GM13976 (cell line): ENCODE measurements around the gene RHOF.
A peak's percentile ranks its signal among the peaks of the same experiment; 100 is the strongest.
"Not testable (repeated sequence)": the region's sequence is repeated elsewhere in the genome, so short reads cannot be mapped to it uniquely, and the experiment has no call there.

Source experiments
- DNase-seq: peaks from one replicate; pipeline ENCODE4 v3.0.0; 2012; ENCODE audit warnings: low spot score
- in situ Hi-C: fragments of 300-500 bp; cut with MboI; formaldehyde crosslinking; loops from one replicate; pipeline ENCODE4 v1.12.0; 2022; ENCODE audit warnings: low sequenced_read_pairs, mixed read lengths, inconsistent platforms; ENCODE audit not compliant: unreplicated experiment
- TF ChIP-seq, protein P1 (sequence below): IDR thresholded peaks from 2 replicates; pipeline ENCODE4 v1.5.1; 2012; ENCODE audit warnings: borderline replicate concordance, mild to moderate bottlenecking; ENCODE audit not compliant: insufficient read depth; ENCODE audit errors: extremely low read depth, missing control alignments, control extremely low read depth

Gene RHOF

DNA sequence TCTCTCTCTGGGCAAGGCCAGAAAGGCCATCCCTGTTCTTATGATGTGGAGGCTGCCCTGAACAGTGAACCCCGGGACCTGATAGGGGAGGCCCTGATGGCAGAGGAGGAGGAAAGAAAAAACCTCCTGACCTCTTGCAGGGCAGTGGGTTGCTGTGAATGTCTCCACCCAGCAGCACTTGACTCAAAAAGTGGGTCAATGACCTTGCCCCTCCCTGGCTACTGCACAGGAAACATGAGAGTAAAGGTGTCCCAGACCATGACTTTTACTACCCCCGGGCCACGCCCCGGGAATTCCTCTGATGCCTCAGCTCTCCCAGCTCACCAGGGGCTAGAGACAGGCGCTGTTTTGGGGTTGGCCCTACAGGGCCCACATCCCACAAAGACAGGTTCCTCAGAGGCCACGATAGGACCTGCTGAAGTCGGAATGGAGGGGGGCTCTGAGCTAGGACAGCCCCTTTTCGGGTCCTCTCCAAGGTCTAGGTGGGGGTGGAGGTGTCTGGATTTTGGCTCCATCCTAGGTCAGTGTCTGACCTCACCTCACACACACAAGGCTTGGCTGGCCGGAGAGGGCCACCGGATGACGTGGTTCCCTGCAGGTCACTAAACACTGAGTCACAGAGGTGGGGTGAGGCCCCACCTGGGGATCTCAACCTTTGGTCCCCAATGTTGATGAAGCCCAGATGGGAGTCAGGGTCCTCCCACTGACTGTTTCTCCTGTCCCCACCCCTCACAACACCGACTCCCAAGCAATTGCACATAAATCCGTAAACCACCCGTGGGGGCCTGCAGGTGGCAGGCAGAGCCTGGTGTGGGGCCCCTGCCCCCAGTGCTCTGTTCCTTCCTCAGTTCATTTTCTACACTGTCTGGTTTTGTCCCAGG, 1.6 kb downstream of the RHOF start:
- TF ChIP-seq, protein P1, sequence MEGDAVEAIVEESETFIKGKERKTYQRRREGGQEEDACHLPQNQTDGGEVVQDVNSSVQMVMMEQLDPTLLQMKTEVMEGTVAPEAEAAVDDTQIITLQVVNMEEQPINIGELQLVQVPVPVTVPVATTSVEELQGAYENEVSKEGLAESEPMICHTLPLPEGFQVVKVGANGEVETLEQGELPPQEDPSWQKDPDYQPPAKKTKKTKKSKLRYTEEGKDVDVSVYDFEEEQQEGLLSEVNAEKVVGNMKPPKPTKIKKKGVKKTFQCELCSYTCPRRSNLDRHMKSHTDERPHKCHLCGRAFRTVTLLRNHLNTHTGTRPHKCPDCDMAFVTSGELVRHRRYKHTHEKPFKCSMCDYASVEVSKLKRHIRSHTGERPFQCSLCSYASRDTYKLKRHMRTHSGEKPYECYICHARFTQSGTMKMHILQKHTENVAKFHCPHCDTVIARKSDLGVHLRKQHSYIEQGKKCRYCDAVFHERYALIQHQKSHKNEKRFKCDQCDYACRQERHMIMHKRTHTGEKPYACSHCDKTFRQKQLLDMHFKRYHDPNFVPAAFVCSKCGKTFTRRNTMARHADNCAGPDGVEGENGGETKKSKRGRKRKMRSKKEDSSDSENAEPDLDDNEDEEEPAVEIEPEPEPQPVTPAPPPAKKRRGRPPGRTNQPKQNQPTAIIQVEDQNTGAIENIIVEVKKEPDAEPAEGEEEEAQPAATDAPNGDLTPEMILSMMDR, result no peak
- in situ Hi-C loops, result no loop called here
- no peak for DNase-seq

DNA sequence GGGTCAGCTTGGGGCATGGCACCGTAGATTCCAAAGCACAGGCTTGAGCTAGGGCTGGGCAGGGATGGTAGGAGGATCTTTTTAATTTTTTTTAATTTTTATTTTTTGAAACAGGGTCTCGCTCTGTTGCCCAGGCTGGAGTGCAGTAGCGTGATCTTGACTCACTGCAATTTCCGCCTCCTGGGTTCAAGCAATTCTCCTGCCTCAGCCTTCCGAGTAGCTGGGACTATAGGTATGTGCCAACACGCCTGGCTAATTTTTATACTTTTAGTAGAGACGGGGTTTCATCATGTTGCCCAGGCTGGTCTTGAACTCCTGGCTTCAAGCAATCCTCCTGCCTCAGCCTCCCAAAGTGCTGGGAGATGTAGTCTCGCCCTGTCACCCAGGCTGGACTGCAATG, 2.7 kb downstream of the RHOF start:
- DNase-seq, in situ Hi-C loops: not testable (repeated sequence)

DNA sequence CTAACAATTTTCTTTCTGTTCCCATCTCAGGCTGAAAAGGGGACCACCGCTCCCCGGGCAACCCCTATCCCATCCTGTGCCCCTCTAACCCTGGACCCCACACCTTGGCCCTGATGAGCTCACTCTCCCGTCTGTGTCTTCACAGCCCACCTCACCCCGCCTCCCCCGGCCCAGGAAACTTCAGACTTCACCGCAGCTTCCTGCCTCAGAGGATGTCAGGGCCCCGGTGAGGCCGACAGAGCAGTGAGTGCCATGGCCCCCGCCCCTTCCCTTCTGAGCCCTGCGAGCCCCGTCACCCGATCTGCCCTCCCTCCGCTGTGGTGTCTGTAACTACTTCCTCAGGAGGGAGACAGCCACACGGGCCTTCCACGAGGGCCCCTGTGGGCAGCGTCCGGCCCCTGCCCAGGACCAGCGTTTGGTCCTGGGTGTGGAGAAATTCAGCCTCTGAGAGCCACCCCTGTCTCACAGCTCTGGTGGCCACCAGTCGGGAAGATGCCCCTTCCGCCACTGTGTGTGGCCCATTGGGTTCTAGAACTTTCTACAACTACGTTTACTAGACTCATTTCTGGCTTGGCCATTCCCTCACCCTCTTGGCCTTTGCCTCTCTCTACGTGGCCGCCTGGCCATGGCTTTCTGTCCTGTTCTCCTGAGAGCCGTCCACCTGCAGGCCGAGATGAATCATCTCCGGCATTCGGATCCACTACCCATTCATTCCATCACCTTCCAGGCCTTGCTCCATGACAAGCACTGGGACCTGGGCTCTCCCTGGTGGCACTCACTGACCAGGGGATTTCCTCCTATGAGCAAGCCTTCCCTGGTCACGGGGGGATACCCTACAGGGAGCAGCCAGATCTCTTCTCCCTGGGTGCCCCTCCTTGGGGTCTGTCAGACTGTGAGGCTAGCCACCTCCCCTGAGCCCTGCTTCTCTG, 3.4 kb downstream of the RHOF start:
- TF ChIP-seq, protein P1, result no peak
- in situ Hi-C loops, result no loop called here
- DNase-seq, result peak; percentile 87

DNA sequence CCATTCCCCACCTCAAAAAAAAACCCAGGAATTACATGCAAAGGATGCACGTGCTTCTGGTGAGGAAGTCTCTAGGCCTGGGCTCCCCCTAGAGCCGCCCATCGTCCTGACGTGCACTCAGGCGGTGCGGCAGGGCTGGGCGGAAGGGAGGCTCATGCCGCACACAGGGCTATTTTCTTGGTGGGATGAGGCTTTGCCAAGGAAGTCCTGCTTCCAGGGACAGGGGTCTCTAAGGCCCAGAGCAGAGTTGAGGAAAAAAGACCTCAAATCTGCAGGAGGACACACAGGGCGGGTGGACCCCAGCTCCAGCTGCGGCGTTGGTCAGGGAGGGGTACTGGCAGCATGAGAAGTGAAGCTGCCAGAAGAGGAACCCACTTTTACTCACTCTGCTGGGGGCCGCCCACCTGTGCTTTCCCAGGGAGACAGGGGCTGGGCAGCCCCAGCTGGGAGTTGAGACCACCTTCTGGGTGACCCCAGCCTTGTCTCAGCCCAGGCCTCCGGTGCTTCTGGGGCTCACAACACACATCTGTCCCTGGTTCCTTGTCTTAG, 4.2 kb downstream of the RHOF start:
- in situ Hi-C loops, result no loop called here
- no peak for DNase-seq

DNA sequence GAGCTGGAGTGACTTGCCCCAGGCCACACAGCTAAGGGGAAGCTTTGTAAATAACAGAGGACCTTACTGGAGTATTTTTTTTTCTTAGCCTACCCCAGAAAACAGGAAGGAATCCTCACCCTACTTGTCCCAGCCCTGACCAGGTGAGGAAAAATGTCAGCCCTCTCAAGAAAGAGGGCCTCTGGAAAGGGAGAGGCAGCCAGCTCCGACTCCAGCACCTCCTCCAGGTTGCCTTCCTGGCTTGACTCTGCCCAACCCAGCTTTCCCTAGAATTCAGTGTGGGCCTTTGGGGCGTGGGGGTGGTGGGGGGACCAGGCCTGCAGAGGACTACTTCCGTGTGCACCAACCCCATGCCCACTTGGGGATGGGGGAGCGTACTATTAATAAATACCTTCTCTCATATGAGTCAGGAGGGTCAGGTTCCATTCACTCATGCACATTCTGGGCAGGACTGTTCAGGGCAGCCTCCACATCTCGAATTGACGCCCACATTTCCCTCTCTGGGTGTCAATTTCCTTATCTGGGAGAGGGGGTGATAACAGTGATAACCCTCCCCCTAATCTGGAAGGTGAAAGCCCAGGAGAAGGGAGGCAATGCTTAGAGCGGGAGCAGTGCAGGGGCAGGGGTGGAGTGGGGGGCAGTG, 5.2 kb downstream of the RHOF start:
- in situ Hi-C loops, result no loop called here
- TF ChIP-seq, protein P1, result no peak
- no peak for DNase-seq

More for the DNA sequence above, 4.2 kb downstream of the RHOF start:
- TF ChIP-seq, protein P1, result peak; percentile 22

DNA sequence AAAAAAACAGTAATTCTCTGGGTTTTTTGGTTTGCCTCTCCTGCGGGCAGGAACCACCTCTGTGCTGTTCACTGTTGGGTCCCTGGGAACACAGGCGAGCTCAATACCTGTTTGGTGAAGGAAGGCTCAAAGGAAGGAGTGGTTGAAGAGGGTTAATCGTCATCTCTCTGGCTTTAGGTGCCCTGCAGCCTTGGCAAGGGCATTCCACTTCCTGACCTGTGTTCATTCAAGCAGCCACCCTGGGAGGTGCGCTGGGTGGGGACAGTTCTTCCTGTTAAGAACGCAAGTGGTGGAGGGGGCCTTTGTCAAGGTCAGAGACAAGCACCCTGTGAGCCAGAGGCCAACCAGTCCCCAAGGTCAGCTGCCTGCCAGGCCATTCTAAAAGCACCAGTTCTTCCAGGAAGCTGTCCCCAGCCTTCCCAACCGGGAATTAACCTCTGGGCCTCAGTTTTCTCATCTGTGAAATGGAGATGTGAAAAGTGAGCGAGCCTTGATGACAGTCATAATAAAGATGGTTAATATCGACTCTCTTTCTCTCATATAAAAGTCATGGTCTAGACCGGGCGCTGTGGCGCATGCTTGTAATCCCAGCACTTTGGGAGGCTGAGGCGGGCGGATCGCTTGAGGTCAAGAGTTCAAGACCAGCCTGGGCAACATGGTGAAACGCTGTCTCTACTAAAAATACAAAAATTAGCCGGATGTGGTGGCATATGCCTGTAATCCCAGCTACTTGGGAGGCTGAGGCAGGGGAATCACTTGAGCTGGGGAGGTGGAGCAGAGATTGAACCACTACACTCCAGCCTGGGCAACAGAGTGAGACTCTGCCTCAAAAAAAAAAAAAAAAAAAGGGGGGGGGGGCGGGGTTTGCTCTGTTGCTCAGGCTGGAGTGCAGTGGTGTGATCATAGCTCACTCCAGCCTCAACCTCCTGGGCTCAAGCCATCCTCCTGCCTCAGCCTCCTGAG, 6.1 kb downstream of the RHOF start:
- DNase-seq, result no peak
- in situ Hi-C loops, result no loop called here
- TF ChIP-seq, protein P1, result no peak
